ENCODE results near the gene STAT2. TPM values are rescaled to one million over a fixed set of nuclear protein-coding genes. Genes with fewer than 3 reads are reported as not detected.

STAT2 gene
- total RNA-seq, 1 experiment from 2014 or later, result 76.6 TPM

DNA sequence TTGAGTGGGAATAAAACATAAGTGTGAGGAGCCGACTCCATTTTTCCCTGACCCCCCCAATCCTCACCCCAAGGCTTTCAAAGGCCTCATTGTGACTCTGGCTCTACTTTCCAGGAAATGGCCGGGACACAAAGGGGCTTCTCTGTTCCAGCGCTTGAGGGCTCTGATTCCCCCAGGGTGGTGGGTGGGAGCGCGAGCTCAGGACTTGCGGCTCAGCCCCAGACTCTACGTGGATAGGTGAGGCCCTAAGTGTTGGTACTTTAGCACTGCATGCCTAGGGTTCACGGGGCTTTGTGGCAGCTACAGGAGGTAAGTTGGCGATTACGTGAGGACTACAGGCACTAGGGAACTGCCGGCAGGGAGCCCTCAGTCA, 44.7 kb downstream of the STAT2 start:
- intact Hi-C loops (cut with micrococcal nuclease; ENCODE audit: unreplicated experiment), result no loop called here
- DNase-seq, result no peak
- H2AFZ ChIP-seq, result peak overlapping the region; percentile 91
- H3K4me1 ChIP-seq (replicated peaks; ENCODE audit: insufficient read depth), result peaks cover 18% of the 10 kb centered on the region
- POLR2A ChIA-PET (ENCODE audit: unreplicated experiment), result interaction anchor here (0.6 to 1.4 kb wide), 5 partner anchors 14 to 322 kb away, joined by 3 to 8 read pairs (median 7); partner anchors contain the start of genes PAN2 and STAT2
- H3K36me3 ChIP-seq (ENCODE audit: low read depth), result peaks cover 14% of the 10 kb centered on the region; the same call in 1 of the 2 replicates
- peak overlapping the region; percentile 89 for H3K4me2 ChIP-seq
- CTCF ChIA-PET, result interaction anchor here (0.6 to 1.3 kb wide), 4 partner anchors 45 to 190 kb away, joined by 3 to 8 read pairs (median 6); partner anchors contain the start of gene STAT2
- BruUV-seq (replicated peaks), result TSS peak; percentile 53
- no peaks in the 10 kb centered on the region for H3K9me2 ChIP-seq (ENCODE audit: insufficient read depth)
- peak overlapping the region; percentile 51 for H3K27ac ChIP-seq
- H3F3A ChIP-seq (ENCODE audit: insufficient read depth, low read depth), result peaks cover 8% of the 10 kb centered on the region
- peak overlapping the region; percentile 83 for H3K4me3 ChIP-seq
- H3K27me3 ChIP-seq (ENCODE audit: insufficient read depth, low read depth), result no peaks in the 10 kb centered on the region
- no peaks in the 10 kb centered on the region for H4K20me1 ChIP-seq (ENCODE audit: insufficient read depth)
- no peak for TF ChIP-seq EZH2 (IDR thresholded peaks at IDR 0.05; ENCODE audit: low read depth)
- TF ChIP-seq, protein P1, sequence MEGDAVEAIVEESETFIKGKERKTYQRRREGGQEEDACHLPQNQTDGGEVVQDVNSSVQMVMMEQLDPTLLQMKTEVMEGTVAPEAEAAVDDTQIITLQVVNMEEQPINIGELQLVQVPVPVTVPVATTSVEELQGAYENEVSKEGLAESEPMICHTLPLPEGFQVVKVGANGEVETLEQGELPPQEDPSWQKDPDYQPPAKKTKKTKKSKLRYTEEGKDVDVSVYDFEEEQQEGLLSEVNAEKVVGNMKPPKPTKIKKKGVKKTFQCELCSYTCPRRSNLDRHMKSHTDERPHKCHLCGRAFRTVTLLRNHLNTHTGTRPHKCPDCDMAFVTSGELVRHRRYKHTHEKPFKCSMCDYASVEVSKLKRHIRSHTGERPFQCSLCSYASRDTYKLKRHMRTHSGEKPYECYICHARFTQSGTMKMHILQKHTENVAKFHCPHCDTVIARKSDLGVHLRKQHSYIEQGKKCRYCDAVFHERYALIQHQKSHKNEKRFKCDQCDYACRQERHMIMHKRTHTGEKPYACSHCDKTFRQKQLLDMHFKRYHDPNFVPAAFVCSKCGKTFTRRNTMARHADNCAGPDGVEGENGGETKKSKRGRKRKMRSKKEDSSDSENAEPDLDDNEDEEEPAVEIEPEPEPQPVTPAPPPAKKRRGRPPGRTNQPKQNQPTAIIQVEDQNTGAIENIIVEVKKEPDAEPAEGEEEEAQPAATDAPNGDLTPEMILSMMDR (conservative IDR thresholded peaks at IDR 0.05), result no peak
- H3K9me3 ChIP-seq (ENCODE audit: insufficient read depth, low read depth), result no peaks in the 10 kb centered on the region
- peaks cover 18% of the 10 kb centered on the region for H3K79me2 ChIP-seq (ENCODE audit: low read depth)

- H3K36me3 ChIP-seq (ENCODE audit: low read depth), result peaks cover 17% of the 10 kb centered on the region; the same call in 1 of the 2 replicates
- no TSS peak for BruUV-seq (replicated peaks)
- peaks cover 18% of the 10 kb centered on the region for H3K79me2 ChIP-seq (ENCODE audit: low read depth)
- POLR2A ChIA-PET (ENCODE audit: unreplicated experiment), result interaction anchor here (0.6 kb wide), 1 partner anchor 9 kb away, joined by 4 read pairs; no protein-coding TSS in a partner anchor
- no peak overlapping the region for H2AFZ ChIP-seq
- H3K4me3 ChIP-seq, result no peak overlapping the region
- intact Hi-C loops (cut with micrococcal nuclease; ENCODE audit: unreplicated experiment), result no loop called here
- H3K4me1 ChIP-seq (replicated peaks; ENCODE audit: insufficient read depth), result peaks cover 10% of the 10 kb centered on the region
- no peaks in the 10 kb centered on the region for H4K20me1 ChIP-seq (ENCODE audit: insufficient read depth)
- CTCF ChIA-PET, result interaction anchor here (0.6 kb wide), 1 partner anchor 48 kb away, joined by 3 read pairs; no protein-coding TSS in a partner anchor
- H3K27me3 ChIP-seq (ENCODE audit: insufficient read depth, low read depth), result no peaks in the 10 kb centered on the region
- H3F3A ChIP-seq (ENCODE audit: insufficient read depth, low read depth), result 0 out of 2 replicates have a peak, but pooled peaks cover under 1% of the 10 kb centered on the region
- DNase-seq, result no peak
- no peaks in the 10 kb centered on the region for H3K9me3 ChIP-seq (ENCODE audit: insufficient read depth, low read depth)
- TF ChIP-seq, protein P1 (conservative IDR thresholded peaks at IDR 0.05), result no peak
- no peak overlapping the region for H3K27ac ChIP-seq
- H3K4me2 ChIP-seq, result no peak overlapping the region
- no peaks in the 10 kb centered on the region for H3K9me2 ChIP-seq (ENCODE audit: insufficient read depth)
These were observed 48.9 kb downstream of the STAT2 start for GRCh38 chr12:56311003-56311402.

DNA sequence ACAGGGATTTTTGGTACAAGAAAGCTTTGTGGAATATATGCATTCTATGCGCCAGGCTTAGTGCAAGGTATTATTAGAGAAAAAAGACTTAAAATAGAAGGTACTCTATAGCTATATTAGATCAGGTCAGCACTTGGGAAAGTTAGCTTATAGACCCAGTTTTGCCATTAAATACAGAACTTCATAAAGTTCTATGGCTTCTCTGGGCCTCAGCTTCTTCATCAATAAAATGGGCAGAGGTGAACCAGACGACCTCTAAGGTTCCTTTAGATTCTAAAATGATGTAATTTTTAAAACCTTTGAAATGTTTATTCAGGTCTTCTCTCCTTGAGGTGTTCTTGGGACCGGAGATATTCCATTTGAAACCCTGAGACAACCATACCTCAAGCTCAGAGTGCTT, 51.2 kb downstream of the STAT2 start:
- CTCF ChIA-PET, result interaction anchor here (0.5 kb wide), 1 partner anchor 156 kb away, joined by 4 read pairs; no protein-coding TSS in a partner anchor
- POLR2A ChIA-PET (ENCODE audit: unreplicated experiment), result interaction anchor here (0.7 kb wide), 1 partner anchor 73 kb away, joined by 20 read pairs; no protein-coding TSS in a partner anchor

More for the DNA sequence above, 51.2 kb downstream of the STAT2 start:
- DNase-seq, result no peak
- TF ChIP-seq, protein P1 (conservative IDR thresholded peaks at IDR 0.05), result no peak
- no peak for TF ChIP-seq EZH2 (IDR thresholded peaks at IDR 0.05; ENCODE audit: low read depth)
- H2AFZ ChIP-seq, result no peak overlapping the region
- 0 out of 2 replicates have a peak, but pooled peaks cover 3% of the 10 kb centered on the region for H3F3A ChIP-seq (ENCODE audit: insufficient read depth, low read depth)
- H3K36me3 ChIP-seq (ENCODE audit: low read depth), result peaks cover 8% of the 10 kb centered on the region; the same call in 1 of the 2 replicates
- intact Hi-C loops (cut with micrococcal nuclease; ENCODE audit: unreplicated experiment), result no loop called here
- H3K4me2 ChIP-seq, result no peak overlapping the region
- no peaks in the 10 kb centered on the region for H4K20me1 ChIP-seq (ENCODE audit: insufficient read depth)
- no peaks in the 10 kb centered on the region for H3K9me2 ChIP-seq (ENCODE audit: insufficient read depth)
- BruUV-seq (replicated peaks), result no TSS peak
- no peaks in the 10 kb centered on the region for H3K79me2 ChIP-seq (ENCODE audit: low read depth)
- H3K4me3 ChIP-seq, result no peak overlapping the region
- no peaks in the 10 kb centered on the region for H3K9me3 ChIP-seq (ENCODE audit: insufficient read depth, low read depth)
- H3K4me1 ChIP-seq (replicated peaks; ENCODE audit: insufficient read depth), result no peaks in the 10 kb centered on the region
- no peak overlapping the region for H3K27ac ChIP-seq
- no peaks in the 10 kb centered on the region for H3K27me3 ChIP-seq (ENCODE audit: insufficient read depth, low read depth)

Measured in PC-9 (cell line).